Measurements from ENCODE around the gene PHAF1.

DNA sequence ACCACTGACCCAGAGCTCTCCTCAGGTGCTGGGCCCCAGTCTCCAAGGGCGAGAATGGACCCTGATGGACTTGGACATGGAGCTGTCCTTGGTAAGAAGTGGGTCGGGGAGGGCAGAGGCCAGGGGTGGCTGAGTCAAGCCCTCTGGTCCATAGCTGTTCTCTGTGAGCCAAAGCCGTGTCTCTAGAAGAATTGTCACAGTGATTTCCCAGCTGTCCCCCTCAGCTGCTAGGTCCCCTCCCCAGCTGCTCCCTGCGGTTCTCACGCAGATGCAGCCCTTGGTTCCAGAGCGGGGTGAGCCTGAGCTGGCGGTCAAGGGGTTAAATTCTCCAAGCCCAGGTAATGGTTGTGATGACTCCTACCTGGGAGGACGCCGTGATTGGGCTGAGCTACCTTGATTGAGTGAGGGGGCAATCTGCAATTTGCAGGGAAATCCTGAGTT is 59.3 kb downstream of the PHAF1 start:
- no peak for TF ChIP-seq EZH2 (IDR thresholded peaks at IDR 0.05; ENCODE audit: low read depth, low read length, severe bottlenecking)
- no peak; the same call in 1 of the 2 replicates for TF ChIP-seq SUZ12 (IDR thresholded peaks at IDR 0.05; ENCODE audit: low read length)
- TF ChIP-seq JUN (IDR thresholded peaks at IDR 0.05; ENCODE audit: low read depth, low read length) = no peak
- TF ChIP-seq, protein P1, sequence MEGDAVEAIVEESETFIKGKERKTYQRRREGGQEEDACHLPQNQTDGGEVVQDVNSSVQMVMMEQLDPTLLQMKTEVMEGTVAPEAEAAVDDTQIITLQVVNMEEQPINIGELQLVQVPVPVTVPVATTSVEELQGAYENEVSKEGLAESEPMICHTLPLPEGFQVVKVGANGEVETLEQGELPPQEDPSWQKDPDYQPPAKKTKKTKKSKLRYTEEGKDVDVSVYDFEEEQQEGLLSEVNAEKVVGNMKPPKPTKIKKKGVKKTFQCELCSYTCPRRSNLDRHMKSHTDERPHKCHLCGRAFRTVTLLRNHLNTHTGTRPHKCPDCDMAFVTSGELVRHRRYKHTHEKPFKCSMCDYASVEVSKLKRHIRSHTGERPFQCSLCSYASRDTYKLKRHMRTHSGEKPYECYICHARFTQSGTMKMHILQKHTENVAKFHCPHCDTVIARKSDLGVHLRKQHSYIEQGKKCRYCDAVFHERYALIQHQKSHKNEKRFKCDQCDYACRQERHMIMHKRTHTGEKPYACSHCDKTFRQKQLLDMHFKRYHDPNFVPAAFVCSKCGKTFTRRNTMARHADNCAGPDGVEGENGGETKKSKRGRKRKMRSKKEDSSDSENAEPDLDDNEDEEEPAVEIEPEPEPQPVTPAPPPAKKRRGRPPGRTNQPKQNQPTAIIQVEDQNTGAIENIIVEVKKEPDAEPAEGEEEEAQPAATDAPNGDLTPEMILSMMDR (IDR thresholded peaks at IDR 0.05; ENCODE audit: control extremely low read depth in 1 of 3, insufficient read depth in 1 of 3, low read depth in 1 of 3, low read length in 3 of 3) = no peak
- no peak for TF ChIP-seq SIN3A (conservative IDR thresholded peaks at IDR 0.05 in 1 of 2, IDR thresholded peaks at IDR 0.05 in 1 of 2; ENCODE audit: low read depth in 1 of 2, low read length in 2 of 2)
- no peak for TF ChIP-seq NANOG (IDR thresholded peaks at IDR 0.05; ENCODE audit: insufficient read depth, low read depth, low read length, poor library complexity, severe bottlenecking)
- no peak for TF ChIP-seq ZNF274 (IDR thresholded peaks at IDR 0.05; ENCODE audit: borderline replicate concordance, extremely low read depth, low read length)
- no peak for TF ChIP-seq GABPA (IDR thresholded peaks at IDR 0.05; ENCODE audit: borderline replicate concordance, insufficient read depth, low read length)
- no peak for TF ChIP-seq EP300 (IDR thresholded peaks at IDR 0.05; ENCODE audit: borderline replicate concordance in 1 of 2, low read depth in 2 of 2, low read length in 2 of 2)

Data from H1 (cell line).